ENCODE measurements around the gene ZNF423. TPM values are rescaled to one million over a fixed set of nuclear protein-coding genes. Genes with fewer than 3 reads are reported as not detected.
A peak's percentile ranks its signal among the peaks of the same experiment; 100 is the strongest.

Gene ZNF423
- total and polyA plus RNA-seq, 2 experiments from 2014 or later, result 14.9 to 41.8 TPM

GRCh38 chr16:49528866-49529288, 327.0 kb downstream of the ZNF423 start:
- H3K79me2 ChIP-seq (replicated peaks; ENCODE audit: insufficient read depth), result no peaks in the 10 kb centered on the region
- no peak; the same call in 2 of the 3 replicates for ATAC-seq
- no peaks in the 10 kb centered on the region for H3K9me3 Mint-ChIP-seq
- peaks cover 49% of the 10 kb centered on the region for H3K4me1 Mint-ChIP-seq
- H3K36me3 Mint-ChIP-seq (ENCODE audit: low read depth), result no peaks in the 10 kb centered on the region
- H3F3A ChIP-seq (replicated peaks; ENCODE audit: low read depth), result no peaks in the 10 kb centered on the region
- no peak overlapping the region for H3K27ac ChIP-seq (ENCODE audit: low read depth)
- no peak for DNase-seq (ENCODE audit: low spot score)
- no peaks in the 10 kb centered on the region for H3K36me3 ChIP-seq (ENCODE audit: insufficient read depth)
- no peaks in the 10 kb centered on the region for H4K20me1 ChIP-seq (replicated peaks; ENCODE audit: insufficient read depth)
- 0 out of 2 replicates have a peak overlapping the region, but pooled peaks have one; percentile 65 for H3K27ac Mint-ChIP-seq
- TF ChIP-seq POLR2AphosphoS5 (IDR thresholded peaks at IDR 0.05; ENCODE audit: low read depth) (no peak), EZH2 (IDR thresholded peaks at IDR 0.05; ENCODE audit: low read depth, unreplicated experiment) (no peak), ZNF462 (CRISPR knock-in tag; IDR thresholded peaks at IDR 0.05) (no peak)
- TF ChIP-seq, protein P1, sequence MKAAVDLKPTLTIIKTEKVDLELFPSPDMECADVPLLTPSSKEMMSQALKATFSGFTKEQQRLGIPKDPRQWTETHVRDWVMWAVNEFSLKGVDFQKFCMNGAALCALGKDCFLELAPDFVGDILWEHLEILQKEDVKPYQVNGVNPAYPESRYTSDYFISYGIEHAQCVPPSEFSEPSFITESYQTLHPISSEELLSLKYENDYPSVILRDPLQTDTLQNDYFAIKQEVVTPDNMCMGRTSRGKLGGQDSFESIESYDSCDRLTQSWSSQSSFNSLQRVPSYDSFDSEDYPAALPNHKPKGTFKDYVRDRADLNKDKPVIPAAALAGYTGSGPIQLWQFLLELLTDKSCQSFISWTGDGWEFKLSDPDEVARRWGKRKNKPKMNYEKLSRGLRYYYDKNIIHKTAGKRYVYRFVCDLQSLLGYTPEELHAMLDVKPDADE (IDR thresholded peaks at IDR 0.05), result no peak
- H3K4me3 ChIP-seq, result no peak overlapping the region
- no peaks in the 10 kb centered on the region for H3K27me3 ChIP-seq (ENCODE audit: insufficient read depth)
- H2AFZ ChIP-seq, result no peak overlapping the region
- H3K4me1 ChIP-seq (ENCODE audit: insufficient read depth), result peaks cover 10% of the 10 kb centered on the region
- peak overlapping the region; percentile 39; the same call in 1 of the 2 replicates for H3K4me2 ChIP-seq
- H3K4me3 Mint-ChIP-seq, result no peak overlapping the region
- no peaks in the 10 kb centered on the region for H3K9me2 ChIP-seq (ENCODE audit: insufficient read depth)
- H3K27me3 Mint-ChIP-seq (ENCODE audit: insufficient read depth, low read depth, poor library complexity), result peaks cover 9% of the 10 kb centered on the region
